GM18951 (cell line): ENCODE measurements around the gene CELF3.
"Not testable (repeated sequence)": the region's sequence is repeated elsewhere in the genome, so short reads cannot be mapped to it uniquely, and the experiment has no call there.

Experiments used
- POLR2A ChIP-seq: IDR thresholded peaks from 4 replicates; pipeline ENCODE4 v1.6.1; 2011; ENCODE audit warnings: mild to moderate bottlenecking; ENCODE audit not compliant: insufficient read length, insufficient read depth; ENCODE audit errors: extremely low read depth
- in situ Hi-C: fragments of 300-500 bp; cut with MboI; formaldehyde crosslinking; loops from one replicate; pipeline ENCODE4 v1.12.0; 2022; ENCODE audit warnings: low sequenced_read_pairs, mixed read lengths, inconsistent platforms; ENCODE audit not compliant: unreplicated experiment

The CELF3 gene

DNA sequence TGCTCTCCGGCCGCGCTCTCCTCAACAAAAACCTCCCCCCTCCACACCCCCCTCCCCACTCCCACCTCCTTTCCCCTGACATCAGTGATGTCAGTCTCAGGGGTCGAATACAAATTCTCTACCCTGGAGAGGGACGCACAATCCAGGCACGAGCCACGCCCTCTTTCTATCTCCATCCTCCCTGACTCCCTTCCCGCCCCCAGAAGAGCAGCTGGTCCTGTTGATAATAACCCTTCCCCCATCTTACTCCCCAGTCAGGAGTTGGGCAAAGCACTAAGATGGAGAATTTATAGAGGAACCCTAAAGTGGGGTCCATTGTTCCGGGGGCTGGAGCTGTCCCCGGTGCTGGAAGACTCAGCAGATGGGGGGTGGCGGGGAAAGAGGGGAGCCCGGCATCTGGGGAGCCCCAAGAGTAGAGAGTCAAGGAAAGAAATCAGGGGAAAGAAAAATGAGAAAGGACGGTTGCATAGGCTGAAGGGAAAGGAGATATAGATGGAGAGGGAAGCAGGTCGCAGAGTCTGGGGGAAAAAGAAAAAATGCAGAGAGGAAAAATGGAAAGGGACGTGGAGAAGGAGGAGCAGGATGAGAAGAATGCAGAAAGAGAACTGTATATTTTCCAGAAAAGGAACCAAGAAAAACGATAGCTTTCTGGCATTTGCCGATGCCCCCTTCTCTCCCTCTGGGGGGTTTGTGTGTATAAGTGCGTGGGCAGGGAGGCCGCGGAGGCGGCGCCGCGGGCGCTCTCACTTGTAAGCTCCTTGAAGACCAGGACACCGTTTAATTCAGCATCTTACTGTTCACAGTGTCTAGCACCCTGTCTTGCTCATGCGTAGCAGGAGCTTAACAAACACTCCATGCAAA lies at the start of gene CELF3:
Gene CELF3, minus strand, starts transcription at position 33 of the 861 bp plus-strand sequence. CDS start 783 bp downstream, outside the sequence.
- TF ChIP-seq POLR2A = no peak
- in situ Hi-C loops = no loop called here

DNA sequence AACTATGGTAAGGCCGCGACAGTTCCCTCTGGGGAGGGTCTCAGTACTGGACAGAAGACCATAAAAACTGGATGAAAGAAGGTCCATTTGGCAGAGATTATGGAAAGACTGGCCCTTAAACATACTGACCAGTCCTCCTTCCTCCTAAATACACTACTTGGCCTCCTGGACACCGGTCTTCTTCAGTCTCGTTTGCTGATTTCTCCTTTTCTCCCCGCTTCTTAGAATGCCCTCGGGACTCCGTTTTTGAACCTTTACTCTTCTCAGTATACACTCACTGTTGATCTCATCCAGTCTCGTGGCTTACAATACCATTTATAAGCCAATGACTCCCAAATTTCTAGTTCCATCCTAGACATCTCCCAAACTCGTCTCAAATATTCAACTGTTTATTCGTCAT lies 47.4 kb upstream of the CELF3 start:
- in situ Hi-C loops = no loop called here
- TF ChIP-seq POLR2A = no peak

GRCh38 chr1:151762941-151763921 lies 46.6 kb upstream of the CELF3 start, which contains the start of gene MRPL9:
Gene MRPL9 (minus strand): TSS chr1:151763496. CDS start chr1:151763479, 17 bp downstream.
- in situ Hi-C loops = no loop called here
- peak; percentile 79 for TF ChIP-seq POLR2A

DNA sequence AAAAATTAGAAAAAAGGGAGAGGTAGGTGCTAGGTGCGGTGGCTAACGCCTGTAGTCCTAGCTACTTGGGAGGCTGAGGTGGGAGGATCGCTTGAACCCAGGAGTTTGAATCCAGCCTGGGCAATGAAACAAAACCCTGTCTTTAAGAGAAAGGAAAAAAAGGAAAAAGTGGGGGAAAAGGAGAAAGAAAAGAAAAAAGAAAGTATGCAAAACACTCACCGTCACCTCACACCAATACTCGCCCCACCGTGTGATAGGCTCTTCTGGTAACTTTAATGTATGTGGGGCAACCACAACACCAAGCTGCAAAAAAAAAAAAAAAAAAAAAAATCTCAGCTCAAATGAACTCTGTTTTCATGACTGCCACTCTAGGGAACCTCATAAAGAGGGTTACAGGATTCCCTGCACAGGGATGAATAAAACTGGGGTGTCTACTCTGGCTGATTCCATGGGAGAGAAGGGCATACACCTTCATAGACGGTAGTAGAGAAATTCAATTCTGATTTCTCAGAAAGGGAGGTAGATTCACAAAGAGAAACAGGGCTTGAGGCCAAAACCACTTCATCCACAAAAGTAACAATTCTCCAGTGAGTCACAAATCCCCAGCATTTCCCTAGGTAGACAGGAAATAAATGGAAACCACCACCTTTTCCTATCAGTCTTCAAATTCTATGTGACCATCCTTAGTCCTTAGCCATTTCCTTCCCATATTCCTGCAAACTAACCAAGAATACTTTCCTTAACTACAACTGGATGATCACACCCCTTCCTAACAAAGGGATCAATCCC lies 44.2 kb upstream of the CELF3 start:
- no peak for TF ChIP-seq POLR2A

GRCh38 chr1:151759241-151759640 lies 42.6 kb upstream of the CELF3 start:
- in situ Hi-C loops = no loop called here
- no peak for TF ChIP-seq POLR2A

More for the DNA sequence above, 44.2 kb upstream of the CELF3 start:
- in situ Hi-C loops = no loop called here

DNA sequence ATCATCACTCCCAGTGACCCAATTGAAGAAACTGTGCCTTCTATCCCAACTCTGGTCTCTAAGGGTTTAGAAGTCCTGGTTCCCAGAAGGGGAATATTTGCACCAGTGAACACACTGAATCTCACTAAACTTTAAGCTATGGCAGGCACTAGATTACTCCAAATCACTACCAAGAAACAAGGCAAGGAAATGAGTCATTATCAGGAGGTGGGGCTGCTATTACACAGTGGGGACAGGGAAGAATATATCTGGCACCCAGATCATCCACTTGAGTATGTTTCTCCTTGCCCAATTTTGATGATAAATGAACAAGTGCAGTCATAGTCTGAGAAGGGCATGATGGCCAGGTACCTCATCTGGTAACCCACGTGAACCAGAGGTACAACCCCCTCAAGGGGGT lies 39.7 kb upstream of the CELF3 start:
- in situ Hi-C loops = no loop called here
- no peak for TF ChIP-seq POLR2A

DNA sequence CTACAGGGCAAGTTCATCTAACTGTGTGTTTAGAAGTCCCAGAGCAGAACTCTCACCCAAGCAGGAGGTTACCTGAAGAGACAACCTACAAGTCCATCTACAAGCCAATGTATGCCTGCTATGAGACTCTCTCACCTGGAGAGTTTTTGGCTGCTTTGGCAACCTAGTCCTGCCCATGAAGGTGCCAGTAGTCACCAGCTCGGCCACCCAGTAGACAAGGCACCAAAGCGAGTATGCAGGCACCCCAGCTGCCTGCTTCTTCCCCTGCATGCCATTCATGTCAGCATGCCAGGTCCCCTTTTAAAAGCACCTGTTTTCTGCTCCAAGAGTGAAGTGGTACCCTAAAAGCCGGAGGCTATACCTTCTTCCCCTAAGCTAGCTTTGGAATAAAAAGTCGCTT lies 24.9 kb upstream of the CELF3 start:
- TF ChIP-seq POLR2A = no peak
- in situ Hi-C loops = no loop called here

- TF ChIP-seq POLR2A = no peak
- in situ Hi-C loops = no loop called here
Observed at GRCh38 chr1:151739590-151740355, 23.2 kb upstream of the CELF3 start.

DNA sequence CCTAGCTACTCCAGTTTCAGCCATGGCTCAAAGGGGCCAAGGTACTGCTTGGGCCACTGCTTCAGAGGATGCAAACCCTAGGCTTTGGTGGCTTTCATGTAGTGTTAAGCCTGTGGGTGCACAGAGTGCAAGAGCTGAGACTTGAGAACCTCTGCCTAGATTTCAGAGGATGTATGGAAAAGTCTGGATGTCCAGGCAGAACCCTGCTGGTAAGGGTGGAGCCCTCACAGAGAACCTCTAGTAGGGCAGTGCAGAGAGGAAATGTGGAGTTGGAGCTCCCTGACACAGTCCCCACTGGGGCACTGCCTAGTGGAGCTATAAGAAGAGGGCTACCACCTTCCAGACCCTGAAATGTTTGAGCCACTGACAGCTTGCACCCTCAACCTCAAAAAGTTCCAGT lies 20.9 kb upstream of the CELF3 start:
- in situ Hi-C loops = no loop called here
- no peak for TF ChIP-seq POLR2A

DNA sequence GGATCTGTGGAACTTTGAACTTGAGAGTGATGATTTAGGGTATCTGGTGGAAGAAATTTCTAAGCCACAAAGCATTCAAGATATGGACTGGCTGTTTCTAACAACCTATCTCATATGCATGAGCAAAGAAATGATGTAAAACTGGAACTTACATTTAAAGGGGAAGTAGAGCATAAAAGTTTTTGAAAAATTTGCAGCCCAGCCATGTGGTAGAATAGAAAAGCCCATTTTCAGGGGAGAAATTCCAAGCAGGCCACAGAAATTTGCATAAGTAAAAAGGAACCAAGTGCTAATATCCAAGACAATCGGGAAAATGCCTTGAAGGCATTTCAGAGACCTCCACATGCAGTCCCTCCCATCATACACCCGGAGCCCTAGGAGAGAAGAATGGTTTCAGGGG lies 20.4 kb upstream of the CELF3 start:
- no peak for TF ChIP-seq POLR2A
- in situ Hi-C loops = no loop called here

- in situ Hi-C loops = not testable (repeated sequence)
Observed at GRCh38 chr1:151733995-151734394, 17.4 kb upstream of the CELF3 start.

DNA sequence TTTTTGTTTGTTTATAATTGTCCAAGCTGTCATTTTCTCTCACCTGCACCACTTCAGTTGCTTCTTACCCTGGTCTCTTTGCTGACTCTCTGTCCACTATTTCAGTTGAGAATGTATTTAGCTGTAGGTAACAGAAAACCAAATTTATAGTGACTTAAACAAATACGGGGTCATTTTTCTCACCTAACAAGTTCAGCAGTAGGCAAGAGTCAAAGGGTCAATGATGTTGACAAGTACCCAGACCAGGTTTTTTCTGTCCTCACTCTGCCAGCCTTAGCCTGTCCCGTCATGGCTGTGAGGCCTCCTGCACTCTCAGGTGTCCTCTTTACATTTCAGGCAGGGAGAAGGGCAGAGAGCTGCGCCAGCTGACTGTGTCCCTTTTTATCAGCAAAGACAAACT lies 16.5 kb upstream of the CELF3 start:
- in situ Hi-C loops = no loop called here
- no peak for TF ChIP-seq POLR2A
